DMS79 treated with DMSO at 0.1 percent for 48 hours (cell line): ENCODE results near the gene OGFOD2.

ENCODE experiments used
- DNase-seq: peaks from one replicate; lab custom pipeline; 2025; lab: John Stamatoyannopoulos, UW

Gene OGFOD2

DNA sequence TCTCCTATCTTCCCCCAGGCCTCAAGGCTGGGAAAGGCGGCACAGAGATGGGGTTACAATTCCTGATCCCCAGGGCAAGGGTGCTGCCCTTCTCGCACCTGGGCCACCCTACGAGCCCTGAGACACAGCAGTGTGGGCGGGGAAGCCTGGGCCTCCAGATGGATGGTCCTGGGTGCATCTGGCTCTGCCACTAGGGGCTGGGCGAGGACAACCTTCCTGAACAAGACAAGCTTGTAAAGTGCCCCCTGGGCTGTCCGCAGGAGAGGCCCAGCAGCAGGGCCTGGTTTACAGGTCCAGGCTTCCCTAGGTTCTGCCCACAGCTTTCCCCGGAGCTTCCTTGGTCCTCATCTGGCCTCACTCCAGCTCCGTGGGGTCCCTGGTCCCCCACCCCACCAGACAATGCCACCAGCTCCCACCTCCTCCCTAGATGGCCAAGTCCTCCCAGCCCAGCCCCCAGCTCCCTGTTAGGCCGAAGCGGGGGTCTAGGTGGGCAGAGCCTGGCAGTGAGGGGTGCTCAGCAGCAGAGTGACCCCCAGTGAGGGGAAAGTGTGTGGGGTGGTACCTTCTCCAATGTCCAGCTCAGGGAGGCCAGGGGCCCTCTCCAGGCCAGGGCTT, 14.3 kb downstream of the OGFOD2 start:
- no peak for DNase-seq

DNA sequence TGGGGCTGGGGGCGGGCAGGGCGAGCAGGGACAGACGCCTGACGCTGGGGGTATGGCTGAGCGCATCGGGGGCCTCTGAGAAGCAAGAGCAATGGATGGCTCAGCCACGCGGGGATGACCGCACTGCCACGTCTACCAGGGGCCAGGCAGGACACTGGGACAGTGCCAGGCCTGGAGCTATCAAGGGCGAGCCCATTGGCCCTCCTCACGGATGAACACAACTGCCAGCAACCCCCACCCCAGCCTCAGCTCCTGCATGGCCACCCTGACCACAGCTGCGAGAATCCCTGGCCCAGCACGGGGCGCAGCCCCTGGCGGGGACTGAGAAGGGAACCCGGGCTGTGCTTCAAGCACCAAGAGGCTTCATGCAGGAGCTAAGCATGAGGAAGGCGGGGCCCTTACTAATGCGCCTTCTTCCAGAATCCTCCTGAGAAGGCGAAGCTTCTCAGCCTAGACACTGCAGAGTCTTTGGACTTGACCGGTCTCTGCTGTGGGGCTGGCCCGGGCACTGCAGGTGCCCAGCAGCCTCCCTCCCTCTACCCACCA, 14.9 kb downstream of the OGFOD2 start:
- no peak for DNase-seq

DNA sequence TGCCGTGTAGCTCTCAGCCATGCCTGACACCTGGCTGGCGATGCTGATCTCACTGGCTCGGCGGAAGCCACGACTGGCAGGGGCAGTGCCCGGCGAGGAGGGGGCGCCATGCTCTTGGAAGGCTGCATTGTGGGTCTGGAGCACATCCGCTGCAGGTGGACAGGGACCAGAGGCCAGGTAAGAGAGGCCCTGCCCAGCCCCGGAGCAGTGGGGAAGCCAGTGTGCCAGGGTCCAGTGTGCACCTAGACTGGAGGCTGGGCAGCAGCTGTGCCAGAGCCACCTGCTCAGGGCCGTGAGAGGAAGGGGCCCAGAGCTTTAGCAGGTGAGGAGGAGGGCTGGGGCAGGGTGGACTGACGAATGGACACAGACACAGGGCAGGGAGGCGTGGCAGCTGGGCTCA, 15.5 kb downstream of the OGFOD2 start:
- no peak for DNase-seq

DNA sequence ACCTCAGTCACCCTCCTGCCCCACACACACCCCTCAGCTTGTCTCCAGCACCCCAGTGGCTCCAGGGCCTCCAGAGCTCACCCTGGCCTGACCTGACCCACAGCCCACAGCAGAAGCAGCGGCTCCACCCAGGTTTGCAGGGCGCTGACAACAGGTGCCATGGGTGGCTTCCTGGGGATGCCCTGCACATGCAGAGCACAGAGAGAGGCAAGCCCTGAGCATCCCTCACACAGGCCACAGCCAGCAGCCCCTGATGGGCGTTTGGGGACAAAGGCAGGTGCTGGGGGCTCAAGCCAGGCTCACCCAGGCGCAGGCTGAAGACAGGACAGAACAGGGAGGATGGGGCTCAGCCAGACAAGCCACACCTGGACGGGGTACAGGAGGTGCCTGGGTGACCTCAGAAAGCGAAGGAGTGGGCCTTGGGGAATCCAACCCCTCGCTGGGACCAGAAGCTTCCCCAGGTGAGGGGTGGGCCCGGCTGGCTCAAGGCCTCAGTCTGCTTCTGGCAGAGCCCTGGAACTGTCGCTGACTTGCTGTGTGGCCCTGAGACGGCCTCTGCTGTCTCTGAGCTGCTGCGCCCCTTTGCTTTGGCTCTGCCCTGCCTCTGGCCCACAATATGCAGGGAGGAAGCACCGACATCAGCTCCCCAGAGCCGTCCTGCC, 16.0 kb downstream of the OGFOD2 start:
- DNase-seq, result no peak

DNA sequence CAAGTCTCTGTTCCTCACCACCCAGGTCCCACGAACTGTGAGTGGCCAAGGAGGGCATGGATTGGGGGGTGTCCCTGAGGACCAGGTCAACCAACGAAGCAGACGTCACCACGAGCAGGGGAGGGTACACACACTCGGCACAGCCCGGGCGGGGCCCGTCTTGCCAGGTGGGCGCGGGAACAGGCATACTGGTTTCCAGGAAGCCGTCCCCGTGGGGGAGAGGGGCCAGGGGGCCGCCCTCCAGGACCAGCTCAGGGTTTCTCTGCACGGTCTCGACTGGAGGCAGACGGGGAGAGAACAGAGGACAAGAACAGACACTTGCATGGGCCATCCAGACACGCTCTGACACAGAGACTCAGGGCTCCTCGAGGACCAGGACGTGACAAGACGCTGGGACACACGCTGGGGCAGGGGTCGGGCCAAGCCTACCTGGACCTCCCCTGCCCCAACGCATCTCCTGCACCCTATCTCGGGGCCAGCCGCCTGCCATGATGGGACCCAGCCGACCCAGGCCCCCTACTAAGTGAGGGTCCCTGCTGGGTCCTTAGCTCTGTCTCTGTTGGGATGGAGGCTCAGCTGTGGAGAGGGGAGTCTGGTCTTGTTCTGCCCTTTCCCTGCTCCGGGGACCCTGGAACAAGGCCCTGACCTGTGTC, 16.7 kb downstream of the OGFOD2 start:
- no peak for DNase-seq

DNA sequence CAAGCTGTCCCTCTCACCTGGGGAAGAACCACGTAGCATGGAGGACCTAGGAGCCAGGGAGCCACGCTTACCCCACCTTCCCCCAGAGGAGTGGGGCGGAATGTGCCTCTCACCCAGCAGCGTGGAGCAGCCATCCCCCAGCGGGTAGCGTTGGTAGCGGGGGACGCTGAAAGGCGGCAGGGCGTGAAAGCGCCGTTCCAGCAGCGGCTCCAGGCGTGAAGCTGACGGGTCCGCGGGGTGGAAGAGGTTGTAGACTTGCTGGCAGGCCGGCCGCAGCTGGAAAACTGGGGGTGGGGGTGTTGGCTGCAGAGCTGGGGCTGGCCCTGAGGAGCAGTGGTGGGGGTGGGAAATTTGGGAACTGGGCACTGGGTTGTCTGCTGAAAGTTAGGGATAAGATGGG, 17.3 kb downstream of the OGFOD2 start:
- DNase-seq, result no peak

DNA sequence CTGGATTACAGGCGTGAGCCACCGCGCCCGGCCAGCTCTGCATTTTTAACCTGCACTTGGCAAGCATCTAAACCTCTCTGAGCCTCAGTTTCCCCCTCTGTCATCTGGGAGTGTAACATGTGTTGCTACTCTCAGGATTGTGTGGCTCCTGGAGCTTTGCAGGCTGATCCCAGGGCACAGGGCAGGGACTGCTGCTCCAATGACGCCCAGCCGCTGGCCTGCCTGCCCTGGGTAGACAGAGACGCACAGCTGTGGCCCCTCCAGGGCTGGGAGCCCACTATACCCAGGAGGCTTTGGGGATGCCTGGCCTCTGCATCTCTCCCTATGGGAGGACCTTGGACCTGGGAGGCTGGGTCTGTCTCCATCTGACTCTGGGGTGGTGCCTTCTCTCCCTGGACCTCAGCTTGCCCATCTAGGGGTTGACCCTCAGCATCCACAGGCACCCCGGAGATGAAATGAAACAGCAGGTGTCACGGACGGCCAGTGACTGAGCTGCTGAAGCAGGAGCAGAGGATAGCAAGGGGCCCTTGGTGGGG, 19.2 kb downstream of the OGFOD2 start:
- no peak for DNase-seq

DNA sequence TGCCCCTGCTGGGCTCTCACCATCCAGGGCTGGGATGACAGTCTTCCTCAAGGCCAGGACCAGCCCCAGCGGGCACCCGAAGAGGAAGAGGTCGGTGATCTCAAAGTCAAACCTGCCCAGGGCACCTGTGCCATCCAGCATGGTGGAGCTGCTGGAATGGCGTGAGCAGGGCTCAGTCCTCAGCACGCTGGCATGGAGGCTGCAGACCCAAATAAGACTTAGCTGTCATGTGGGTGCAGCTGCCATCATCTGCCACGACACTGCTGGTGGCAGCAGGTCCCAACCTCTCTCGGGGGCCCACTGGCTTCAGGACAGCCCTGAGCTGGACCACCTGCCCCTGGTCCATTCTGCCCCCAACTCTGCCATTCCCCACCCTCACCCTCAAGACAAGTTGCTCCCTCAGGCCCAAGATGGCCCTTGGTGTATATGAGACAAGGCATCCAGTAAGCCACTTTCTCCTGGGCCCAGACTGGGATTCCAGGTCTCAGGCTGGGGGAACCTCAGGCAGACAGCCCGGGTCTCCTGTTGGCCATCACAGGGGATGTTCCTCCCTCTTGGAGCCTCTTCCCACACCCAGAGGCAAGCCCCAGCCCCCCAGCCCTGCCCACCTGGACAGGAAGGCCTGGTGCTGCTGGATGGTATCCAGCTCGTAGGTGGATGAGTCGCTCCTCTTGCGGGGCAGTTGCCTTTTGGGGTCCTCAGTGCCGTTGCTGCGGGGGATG, 19.9 kb downstream of the OGFOD2 start:
- DNase-seq, result no peak

DNA sequence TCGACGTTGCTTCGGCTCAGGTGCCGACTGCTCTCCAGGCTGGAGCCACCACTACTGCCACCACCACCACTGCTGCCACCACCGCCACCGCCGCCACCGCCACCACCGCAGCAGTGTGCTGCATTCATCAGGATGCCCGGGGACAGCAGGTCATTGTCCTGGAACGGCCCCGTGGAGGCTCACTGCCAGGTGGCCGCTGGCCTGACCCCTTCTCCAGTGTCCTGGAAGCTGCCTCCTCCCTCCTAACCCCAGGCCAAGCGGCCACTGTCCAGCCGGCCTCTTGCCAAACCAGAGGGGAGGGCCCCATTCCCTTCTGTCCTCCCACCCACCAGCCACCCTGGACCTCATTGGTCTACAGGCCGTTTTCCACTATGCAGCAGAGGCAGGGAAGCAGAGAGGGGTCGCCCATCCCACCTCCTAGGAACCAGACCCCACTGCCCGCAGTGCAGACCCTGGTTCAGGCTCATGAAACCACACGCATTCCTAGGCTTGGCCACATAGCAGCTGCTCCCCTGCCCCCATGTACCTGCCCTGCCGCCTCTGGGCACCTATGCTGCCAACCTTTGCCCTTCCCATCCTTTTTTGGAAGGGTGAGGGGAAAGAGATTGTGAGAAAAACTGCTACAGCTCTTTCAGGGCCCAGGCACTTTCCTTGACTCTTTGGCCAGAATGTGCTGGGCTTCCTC, 20.6 kb downstream of the OGFOD2 start:
- DNase-seq, result no peak

DNA sequence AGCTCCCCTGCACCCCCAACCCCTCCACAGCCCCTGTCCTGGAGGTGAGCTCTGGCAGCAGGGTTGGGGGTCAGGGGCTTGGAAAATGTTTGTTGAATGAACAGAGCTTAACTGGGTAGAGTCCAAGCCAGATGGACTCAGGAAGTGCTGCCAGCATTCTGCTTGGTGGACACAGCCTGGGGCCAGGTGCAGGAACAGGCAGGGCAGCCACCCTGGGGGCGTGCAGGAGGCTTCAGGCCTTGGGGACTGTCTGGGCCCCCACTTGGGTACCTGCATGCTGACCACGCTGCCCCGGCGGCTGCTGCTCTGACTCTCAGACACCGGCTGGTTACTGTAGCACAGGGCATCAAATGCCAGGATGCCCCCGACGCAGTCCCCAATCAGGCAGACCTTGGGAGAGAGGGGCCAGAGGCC, 21.2 kb downstream of the OGFOD2 start:
- no peak for DNase-seq

DNA sequence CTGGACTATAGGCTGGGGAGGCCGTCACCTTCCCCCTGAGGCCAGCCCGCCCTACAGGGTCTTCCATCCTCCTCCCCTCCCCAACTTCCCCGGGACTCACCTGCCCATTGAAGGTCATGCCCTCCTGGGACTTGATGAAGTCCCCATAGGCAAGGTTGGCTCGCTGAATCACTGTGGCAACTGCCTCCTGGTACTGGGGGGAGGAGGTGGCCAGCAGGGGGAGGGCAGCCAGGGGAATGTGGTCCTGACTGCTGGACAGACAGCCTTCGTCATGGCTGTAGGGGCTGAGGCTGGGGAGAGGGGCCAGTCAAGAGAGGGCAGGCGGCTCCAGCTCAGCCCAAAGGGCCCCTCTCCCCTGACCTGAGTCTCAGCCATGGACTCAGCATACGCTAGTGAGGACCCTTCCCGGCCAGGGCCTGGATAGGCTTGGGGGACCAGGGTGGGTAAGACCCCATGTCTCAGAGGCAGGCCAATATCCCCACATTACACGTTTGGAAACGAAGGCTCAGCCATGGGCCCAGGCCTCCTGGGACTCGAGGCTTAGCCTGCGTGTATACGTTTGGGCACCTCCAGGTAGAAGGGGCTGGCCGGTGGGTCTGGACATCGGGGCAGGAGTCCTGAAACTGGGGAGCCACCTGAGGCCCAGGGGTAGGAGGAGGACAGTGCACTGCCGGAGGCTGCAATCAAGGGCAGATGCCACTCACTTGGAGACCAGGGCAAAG, 21.7 kb downstream of the OGFOD2 start:
- no peak for DNase-seq

DNA sequence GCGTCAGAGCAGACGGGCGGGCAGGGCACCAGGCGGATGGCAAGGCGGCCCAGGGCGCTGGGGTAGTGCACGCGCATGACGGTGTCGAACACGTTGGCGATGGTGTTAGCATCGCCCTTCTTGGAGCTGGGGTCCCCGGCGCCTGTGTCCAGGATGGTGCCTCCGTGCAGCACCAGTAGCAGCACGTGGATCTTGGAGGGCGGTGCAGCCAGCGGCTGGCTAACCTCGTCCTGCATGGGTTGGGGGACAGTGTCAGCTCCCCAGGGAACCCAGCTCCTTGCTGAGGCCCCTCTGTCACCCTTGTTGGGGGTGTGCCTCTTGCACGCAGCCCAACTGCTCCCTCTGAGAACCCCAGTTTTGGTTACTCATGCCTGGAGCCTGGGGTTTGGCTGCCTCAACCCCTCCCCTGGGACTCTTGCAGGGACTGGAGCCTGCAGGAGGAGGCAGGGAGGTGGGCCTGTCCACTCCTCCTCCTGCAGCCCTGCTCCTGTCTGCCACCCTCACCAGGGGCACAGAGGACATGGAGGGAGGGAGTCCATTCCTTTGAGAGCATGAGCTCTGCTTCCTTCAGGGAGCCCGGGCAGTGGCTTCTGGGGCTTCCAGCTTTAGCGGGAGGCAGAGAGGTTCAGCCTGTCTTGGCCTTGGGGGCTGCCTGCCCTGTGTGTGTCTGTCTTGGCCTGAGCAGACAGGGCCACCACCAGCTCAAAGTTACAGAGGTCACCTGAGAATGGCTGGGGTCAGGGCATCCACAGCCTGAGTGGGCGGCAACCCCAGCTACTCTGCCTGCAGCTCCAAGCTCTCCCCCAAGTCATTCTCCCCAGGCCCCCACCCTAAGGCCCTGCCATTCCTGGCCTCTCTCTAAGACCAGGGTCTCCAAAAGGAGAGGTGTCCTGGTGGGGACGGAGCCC, 22.6 kb downstream of the OGFOD2 start:
- no peak for DNase-seq

DNA sequence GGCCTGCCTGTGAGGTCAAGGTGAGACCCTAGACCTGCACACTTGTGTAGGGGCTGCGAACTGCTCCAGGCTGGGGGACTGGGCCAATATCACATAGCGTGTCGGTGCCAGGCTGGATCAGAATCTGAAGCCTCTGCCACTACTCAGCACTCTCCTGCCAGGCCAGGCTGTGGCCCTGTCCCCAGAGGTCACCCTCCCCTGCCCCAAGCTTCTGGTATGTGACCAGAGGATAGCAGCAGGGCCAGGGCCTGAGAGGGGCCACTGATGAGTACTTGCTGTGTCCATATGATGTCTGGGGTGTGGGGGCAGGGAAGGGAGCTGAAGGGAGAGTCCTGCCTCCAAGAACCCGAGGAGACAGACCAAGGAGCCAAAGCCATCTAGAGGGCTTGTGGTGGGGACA, 23.3 kb downstream of the OGFOD2 start:
- DNase-seq, result no peak

DNA sequence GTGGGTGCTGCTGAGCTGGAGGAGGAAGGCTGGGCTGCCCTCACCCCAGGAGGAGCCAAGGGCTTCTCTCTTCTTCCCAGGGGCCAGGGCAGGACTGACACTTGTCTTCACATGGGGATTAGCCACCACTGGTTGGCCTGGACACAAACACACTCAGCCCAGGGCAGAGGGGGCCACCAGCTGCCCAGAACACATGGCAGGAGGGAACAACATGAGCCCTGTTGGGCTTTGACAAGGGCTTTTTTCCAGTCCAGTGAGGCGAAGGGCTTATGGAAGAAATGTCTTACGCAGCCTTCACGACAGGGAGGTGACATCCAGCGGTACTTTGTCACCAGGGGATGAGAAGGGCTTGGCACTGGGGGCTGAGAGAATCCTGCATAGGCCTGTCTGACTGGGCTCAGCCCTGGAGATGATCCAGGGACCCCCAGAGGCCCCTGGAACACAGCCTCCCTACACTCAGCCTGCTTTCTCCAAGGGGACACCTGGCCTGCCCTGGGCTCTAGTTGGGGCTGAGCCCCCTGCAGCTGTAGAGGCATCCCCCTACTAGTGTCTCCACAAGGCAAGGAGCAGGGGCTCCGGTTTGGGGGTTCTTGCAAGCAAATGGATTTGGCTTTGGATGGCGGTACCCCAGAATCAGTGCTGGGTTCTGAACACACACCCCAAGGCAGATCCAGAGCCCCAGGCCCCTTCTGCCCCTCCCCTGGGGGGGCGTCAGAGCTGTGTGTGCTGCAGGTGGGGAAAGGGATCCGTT, 24.3 kb downstream of the OGFOD2 start:
- no peak for DNase-seq

DNA sequence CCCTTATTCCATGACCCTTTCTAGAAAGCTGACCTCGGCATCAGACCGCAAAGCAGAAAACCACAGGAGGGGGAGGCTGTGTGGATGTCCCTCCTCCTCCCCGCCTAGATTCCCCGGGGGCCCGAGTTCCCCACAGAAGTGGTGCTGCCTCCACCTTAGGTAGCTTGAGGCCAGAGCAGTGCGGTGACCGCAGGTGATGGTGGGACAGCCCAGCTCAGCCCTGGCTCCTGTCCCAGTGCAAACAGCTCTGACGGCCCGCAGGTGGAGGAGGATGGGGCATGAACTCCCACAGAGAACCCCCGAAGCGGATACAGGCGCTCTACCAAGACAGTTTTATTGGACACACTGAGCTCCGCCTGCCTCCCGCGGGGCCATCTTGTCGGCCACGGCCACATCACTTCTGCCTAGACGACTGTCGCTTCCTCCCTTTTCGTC, 25.0 kb downstream of the OGFOD2 start:
- DNase-seq, result no peak

DNA sequence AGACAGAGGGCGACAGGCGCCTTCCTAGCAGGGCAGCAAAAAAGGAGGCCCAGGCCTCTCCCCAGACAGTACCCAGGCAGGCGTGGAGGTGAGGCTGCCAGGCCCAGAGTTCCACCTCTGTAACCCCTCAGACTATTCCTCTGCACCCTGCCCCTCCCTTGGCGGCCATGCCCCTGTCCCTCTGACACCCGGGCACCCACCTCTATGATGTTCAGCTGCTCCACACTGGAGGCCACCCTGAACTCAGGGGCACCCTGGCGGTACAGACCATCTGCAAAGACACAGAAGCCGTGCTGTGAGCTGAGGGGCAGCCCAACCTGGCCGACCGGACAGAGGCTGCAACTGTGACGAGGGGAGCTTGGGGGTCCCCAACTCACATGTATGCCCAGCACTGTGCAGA, 25.5 kb downstream of the OGFOD2 start:
- DNase-seq, result no peak

DNA sequence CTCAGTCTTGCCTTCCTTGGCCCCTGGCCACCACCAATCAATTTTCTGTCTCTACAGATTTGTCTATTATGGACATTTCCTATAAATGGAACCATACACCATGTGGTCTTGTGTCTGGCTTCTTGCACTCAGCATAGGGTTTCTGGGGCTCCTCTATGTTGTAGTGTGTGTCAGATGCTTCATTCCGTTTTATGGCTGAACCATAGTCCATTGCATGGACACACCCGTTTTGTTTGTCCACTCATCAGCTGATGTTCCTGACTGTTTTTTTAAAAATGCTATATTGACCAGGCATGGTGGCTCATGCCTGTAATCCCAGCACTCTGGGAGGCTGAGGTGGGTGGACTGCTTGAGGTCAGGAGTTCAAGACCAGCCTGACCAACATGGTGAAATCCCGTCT, 26.4 kb downstream of the OGFOD2 start:
- DNase-seq, result no peak

DNA sequence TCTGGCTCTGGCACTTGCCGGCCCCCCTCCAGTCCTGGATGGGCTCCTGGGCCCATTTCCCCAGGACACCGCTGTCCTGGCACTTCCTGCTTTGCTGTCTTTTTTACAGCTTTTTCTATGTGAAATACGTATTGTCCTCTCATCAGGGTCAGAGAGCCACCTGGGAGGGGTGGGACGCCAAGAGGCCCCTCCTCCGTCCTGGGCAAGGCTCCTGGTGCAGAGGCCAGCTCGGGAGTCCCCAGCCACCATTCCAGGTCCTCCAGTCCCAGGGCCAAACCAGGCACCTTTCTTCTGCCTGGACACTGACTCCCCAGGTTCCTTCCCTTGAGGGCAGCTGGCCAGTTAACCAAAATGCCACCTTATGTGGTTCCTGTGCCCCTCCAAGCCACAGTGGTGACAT, 28.2 kb downstream of the OGFOD2 start:
- no peak for DNase-seq

DNA sequence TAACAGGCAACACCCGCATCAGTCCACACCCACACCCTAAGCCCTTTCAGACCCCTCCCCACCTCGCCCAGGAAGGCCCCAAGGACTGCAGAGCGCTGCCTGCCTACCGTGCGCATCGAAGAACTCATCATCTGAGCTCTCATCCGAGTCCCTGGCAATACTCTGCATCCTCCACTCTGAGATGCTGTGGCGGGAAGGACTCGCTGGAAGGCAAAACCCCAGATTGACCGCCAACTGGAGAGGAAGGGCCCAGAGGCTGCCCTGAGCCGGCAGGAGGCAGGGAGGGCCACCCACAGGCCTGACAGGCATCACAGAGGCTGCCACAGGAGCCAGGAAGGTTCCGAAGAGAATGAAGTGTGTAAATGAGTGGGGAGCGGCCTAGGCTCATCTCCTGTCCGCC, 29.2 kb downstream of the OGFOD2 start:
- DNase-seq, result no peak
